ENCODE results near the gene ANOS1. TPM values are rescaled to one million over a fixed set of nuclear protein-coding genes. Genes with fewer than 3 reads are reported as not detected.

Gene ANOS1
- total RNA-seq, 1 donor, result 7.5 TPM

DNA sequence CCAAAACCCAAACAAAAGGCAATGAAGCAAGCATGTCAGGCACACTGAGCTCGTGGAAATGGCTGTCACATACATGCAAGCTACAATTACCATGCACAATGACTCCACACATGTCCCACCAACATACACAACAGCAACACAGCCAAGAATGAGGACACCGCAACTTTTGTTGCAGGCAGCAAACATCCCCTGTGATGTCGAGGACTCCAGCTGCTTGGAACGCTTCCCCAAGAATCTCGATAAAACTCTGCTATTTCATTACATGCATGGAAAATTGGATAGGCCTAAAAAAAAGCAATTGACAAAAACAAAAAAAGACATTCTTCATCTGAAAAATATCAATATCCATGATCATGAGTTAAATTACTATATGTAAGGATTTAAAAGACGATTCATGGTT, 11.8 kb downstream of the ANOS1 start:
- no peak for DNase-seq (ENCODE audit: low read depth)
- no peak for TF ChIP-seq CTCF (IDR thresholded peaks at IDR 0.05; ENCODE audit: insufficient read depth, low read length)
- H3K4me3 ChIP-seq (ENCODE audit: low read depth, low read length), result no peak overlapping the region

- TF ChIP-seq CTCF (IDR thresholded peaks at IDR 0.05; ENCODE audit: insufficient read depth, low read length), result no peak
- no peak overlapping the region for H3K4me3 ChIP-seq (ENCODE audit: low read depth, low read length)
Measured at GRCh38 chrX:8717354-8717753, 14.6 kb downstream of the ANOS1 start.

DNA sequence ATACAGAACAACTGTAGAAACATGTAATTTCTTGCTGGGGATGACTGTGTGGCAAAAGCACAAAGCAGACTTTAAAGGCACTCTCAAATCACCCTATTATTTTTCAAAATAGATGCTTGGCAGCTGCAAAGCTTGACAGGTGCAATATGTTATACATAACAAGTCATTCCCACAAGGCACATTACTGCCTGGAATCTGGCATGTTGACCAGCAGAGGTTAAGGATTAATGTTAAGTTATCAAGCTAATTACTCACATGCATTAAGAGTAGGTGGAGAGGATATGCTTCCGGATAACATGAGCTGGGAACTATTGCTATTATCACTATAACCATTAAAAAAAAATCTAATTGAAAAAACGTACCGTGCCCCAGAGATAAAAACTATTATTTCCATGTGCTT, 17.8 kb downstream of the ANOS1 start:
- H3K4me3 ChIP-seq (ENCODE audit: low read depth, low read length), result no peak overlapping the region
- no peak for TF ChIP-seq CTCF (IDR thresholded peaks at IDR 0.05; ENCODE audit: insufficient read depth, low read length)
- no peak for DNase-seq (ENCODE audit: low read depth)

More at GRCh38 chrX:8717354-8717753, 14.6 kb downstream of the ANOS1 start:
- no peak for DNase-seq (ENCODE audit: low read depth)

- TF ChIP-seq CTCF (IDR thresholded peaks at IDR 0.05; ENCODE audit: insufficient read depth, low read length), result no peak
- no peak for DNase-seq (ENCODE audit: low read depth)
- H3K4me3 ChIP-seq (ENCODE audit: low read depth, low read length), result no peak overlapping the region
Measured at GRCh38 chrX:8711401-8711800, 20.5 kb downstream of the ANOS1 start.

DNA sequence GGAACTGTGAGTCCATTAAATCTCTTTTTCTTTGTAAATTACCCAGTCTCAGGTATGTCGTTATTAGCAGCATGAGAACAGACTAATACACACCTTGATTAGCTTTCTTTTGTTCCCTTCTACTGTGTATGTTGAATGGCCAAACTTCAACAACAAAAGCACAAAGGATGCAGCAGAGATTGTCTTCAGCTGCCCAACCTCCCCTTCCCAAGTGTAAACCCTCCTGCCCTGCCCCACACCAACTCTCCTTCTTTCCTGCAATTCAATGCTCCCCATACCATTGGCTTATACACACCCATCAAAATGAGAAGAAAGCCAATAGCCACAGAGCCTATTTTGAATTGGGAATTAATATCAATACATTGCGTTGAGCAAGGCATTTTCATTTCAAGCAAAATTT, 27.8 kb downstream of the ANOS1 start:
- DNase-seq (ENCODE audit: low read depth), result no peak
- no peak for TF ChIP-seq CTCF (IDR thresholded peaks at IDR 0.05; ENCODE audit: insufficient read depth, low read length)
- no peak overlapping the region for H3K4me3 ChIP-seq (ENCODE audit: low read depth, low read length)

- no peak for DNase-seq (ENCODE audit: low read depth)
- H3K4me3 ChIP-seq (ENCODE audit: low read depth, low read length), result no peak overlapping the region
- no peak for TF ChIP-seq CTCF (IDR thresholded peaks at IDR 0.05; ENCODE audit: insufficient read depth, low read length)
Measured at GRCh38 chrX:8692871-8693270, 39.1 kb downstream of the ANOS1 start.

- no peak for DNase-seq (ENCODE audit: low read depth)
- TF ChIP-seq CTCF (IDR thresholded peaks at IDR 0.05; ENCODE audit: insufficient read depth, low read length), result no peak
- no peak overlapping the region for H3K4me3 ChIP-seq (ENCODE audit: low read depth, low read length)
Measured at GRCh38 chrX:8689473-8689872, 42.5 kb downstream of the ANOS1 start.
